Activated CD8-positive, alpha-beta memory T cell treated with anti-CD3 and anti-CD28 coated beads for 4 hours (primary cell): ENCODE measurements around the gene RBCK1.
"Not testable (repeated sequence)": the region's sequence is repeated elsewhere in the genome, so short reads cannot be mapped to it uniquely, and the experiment has no call there.

Experiments
- DNase-seq, 2 donors: peaks; one replicate each; pipeline ENCODE4 v3.0.0-alpha.2; 2020; ENCODE audit warnings: low read depth in 2 of 2

Gene RBCK1

DNA sequence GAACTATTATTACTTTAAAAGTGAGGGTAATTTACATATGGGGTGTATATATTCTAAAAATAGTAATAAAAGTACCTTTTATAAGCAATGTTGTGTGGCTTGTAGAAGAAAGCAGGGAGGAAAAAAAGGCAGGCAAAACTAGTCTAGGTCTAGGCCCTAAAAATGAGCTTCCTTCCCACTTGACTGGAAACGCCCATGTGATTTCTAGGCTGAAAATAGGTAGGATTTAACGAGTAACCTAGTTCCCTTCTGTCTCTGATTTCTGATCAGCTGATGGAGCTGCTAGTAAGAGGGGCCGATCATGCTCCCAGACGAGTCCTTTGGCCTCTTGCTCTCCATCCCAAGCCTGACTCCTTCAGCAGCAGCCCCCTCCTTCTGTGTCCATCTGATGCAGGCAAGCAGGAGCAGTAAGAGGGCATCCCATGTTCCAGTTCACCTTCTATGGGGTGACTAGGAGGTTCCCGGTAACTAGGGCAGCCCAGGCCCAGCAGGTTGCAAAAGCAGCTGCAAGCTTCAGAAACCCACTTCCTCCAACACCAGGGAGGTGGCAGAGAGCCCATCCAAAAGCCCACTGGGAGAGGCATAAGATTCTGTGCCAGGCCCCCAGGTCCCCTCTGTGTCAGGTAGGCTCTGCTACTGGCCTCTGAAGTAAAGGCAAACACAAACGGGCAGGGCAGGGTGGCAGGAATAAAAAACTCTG is 29.8 kb downstream of the RBCK1 start:
- DNase-seq, result no peak

DNA sequence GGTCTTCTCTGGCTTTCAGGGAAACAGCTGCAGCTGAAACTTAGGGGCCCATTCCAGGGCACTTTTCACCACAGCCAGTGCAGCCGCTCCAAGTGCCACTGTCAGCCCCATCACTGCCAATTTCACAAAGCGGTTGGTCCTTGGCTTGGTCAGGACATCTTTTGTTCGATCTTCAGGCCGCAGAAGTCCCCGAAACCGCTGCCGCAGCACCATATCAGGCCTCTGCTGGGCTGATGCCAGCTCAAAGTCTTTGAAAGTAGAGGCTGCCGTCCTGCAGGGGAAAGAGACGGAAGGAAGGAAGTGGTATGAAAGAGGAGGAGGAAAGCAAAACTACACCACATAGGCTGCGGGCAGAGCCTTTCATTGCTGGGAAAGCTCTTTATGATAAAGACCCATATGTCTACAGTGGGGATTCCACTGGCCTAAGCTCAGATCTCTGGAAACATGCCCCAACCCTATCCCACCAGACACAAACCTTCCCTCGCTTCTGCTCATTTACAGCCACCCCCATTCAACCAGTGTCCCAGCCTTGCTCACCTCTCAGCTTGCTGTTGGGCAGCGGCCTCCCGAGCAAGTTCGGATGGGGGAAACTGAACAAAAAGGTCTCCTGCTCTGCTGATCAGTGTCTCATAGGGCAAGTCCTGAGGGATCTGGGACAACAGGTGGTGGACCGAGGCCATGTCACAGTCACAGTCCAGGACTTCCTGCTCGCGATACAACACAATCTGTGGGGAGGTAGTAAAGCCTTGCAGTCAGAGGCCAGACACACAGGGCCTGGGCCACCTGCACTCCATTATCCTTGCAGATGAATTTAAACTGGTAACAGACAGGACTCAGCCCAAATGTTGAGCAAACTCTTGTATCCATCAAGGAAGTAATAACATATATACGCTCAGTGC is 30.7 kb downstream of the RBCK1 start:
- peak in 1 of 2 donors; percentile 41 for DNase-seq

DNA sequence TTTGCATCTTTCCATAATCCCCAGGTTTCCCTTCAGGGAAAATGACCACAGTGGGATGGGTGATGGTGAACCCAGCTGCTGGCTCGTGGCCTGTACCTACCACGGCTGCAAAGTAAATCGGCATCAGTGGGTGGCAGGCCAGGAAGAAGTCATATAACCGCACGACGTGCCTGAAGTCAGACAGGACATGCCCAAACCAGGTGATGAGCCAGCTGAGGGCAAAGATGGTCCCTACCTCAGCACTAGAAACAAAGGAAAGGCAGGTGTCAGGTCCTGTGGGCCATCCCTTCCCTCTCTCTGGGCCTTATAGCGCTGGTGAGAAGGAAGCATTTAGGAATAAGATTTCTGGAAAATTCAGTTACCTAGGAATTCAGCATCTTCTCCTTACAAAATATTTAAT is 32.0 kb downstream of the RBCK1 start:
- DNase-seq, result no peak

DNA sequence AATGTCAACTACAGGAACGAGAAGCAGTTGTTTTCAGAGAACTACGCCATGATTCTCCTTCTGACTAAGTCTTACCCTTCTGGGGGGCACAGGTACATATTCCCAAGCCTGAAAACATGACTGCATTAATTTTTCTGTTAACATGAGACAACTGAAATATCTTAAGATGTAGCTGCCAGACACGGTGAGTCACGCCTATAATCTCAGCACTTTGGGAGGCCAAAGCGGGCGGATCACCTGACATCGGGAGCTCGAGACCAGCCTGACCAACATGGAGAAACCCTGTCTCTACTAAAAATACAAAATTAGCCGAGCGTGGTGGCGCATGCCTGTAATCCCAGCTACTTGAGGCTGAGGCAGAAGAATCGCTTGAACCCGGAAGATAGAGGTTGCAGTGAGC is 32.5 kb downstream of the RBCK1 start:
- DNase-seq, result no peak

DNA sequence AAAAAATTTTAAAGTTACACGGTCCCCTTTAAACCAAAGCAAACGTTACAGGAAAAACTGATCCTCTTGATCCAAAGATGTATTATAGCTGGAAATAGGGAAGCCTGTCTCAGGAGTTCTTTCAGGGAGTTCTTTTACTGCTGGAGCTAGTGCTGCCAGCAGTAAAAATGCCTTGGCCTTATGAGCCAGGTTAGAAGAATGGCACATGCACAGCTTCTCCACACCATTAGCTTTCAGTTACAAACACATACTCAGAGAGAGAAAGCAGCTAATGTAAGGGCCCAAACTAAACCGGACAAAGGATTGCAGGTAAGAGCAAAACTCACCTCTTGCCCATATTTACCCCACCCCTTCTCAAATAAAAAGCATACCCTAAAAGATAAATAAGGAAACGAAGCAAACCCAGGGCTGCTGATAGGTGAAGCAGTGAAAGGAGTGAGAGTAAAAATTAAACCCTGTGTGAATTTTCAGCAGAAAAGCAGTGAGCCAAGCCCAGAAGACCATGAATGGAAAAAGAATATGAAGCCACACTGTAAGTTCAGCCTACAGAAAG is 35.2 kb downstream of the RBCK1 start:
- no peak for DNase-seq

DNA sequence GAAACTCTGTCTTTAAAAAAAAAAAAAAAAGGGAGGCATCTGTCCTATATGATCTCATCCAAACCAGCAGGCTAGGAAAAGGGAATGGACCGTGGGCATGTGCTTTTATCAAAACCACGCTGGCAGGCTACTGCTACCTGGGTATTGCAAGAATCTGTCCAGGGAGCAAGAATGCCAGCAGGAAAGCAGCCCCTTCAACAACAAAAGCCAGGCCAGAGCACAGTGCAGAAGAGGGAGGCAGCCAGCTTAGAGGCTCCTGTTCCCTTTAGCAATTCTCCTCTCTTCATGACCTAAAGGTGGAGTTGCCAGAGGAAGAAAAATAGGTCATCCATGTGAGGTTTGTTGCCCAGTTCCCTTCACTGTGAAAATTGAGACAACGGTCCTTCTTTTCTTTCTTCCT is 36.0 kb downstream of the RBCK1 start:
- DNase-seq, result no peak

DNA sequence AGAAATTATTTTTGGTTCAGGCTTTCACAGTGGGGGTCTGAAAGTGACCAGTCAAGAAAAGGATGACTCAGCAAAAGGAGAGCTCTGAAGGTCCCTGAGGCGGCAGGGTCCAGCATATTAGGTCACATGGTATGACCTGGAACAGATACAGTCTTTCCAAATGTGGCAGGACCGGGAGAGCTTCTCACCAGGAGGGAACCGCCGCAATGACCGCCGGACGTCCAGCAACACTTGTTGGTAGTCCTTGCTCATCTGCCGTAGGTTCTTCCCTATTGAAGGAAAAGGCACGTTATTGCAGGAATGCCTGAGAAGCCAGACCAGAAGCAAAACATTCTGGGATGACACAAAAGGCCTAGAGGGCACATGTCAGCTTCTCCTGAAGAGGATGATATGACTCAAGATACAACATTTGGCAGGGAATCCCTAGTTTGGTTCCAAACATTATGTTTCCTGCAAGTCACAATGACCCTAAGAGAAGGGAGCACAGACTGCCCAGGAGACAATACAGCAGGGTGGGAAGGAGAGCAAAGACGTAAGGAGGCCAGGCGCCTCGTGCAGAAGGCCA is 36.8 kb downstream of the RBCK1 start:
- no peak for DNase-seq

DNA sequence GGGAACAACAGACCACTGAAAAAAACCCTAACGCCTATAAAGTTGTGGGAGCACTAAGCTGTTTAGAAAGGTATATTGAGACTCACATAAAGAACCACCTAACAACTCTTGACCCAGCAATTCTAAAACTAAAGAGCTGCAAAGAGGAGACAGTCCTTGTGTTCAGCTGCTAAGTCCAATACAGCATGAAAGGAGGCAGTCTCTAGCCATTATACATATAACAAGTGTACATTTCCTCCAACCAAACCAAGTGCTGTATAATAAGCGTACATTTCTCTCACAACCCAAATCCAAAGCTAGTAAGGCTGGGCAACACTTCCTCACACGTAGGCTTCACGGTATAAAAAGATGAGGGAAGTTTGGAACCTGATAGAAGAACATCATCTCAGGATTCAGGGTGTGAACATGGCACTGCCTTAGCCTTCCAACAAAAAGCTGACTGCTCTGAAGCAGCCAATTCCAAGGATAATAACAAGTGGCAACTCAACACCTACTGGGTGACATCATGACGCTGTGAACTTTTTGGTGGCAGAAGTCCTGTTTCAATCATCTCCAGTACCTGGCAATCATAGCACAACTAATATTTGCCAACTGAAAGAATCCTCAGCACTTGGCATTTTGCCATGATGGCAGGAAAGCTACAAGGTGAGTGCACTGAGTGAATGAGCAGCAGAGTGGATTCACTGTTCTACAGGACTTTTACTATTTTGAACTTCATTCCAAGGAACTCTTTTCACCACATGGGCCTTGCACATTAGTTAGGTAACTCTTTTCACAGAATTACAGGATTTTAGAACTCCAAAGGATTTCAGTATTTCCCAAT is 37.6 kb downstream of the RBCK1 start:
- no peak for DNase-seq

DNA sequence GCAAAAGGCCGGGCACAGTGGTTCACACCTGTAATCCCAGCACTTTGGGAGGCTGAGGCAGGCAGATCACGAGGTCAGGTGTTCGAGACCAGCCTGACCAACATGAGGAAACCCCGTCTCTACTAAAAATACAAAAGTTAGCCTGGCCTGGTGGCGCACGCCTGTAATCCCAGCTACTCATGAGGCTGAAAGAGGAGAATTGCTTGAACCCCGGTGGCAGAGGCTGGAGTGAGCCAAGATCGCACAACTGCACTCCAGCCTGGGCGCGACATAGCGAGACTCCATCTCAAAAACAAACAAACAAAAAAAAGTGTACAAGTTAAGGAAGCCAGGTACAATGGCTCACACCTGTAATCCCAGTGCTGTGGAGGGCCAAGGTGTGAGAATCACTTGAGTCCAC is 43.9 kb downstream of the RBCK1 start:
- DNase-seq, result not testable (repeated sequence)

DNA sequence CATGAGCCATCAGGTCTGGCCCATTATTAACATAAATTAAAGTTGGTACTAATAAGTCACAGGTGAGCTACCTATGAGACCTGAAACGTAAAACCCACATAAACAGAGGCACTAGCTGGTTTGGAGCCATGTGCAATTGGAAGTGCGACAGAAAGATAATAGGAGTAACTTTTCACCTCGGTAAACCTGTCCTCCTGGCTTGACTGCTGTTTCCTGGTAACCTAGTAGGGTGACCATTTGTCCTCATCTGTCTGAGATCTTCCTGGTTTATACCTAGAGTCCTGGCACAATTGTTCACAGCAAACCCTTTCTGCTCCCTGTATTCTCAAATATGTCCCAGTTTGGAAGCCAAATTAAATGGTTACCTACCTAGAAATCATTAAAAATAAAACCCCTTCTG is 46.9 kb downstream of the RBCK1 start:
- DNase-seq, result no peak

DNA sequence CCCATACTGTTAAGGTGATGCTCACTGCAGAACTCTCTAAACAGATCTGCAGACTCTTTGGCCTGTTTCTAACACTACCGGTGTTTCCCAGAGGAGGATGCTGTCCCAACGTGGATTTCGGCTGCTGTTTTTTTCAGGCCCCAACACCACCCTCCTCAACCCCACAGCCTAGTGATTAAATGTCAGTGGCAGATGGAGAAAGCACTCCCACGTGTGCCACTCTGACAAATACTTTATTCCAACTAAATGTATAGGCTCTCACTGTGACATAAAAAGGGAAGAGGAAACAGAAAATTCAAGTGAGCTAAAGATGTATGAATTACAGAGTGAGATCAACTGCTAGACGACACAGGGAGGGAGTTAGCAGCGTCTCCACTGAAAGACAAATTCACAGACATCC is 50.7 kb downstream of the RBCK1 start:
- no peak for DNase-seq

DNA sequence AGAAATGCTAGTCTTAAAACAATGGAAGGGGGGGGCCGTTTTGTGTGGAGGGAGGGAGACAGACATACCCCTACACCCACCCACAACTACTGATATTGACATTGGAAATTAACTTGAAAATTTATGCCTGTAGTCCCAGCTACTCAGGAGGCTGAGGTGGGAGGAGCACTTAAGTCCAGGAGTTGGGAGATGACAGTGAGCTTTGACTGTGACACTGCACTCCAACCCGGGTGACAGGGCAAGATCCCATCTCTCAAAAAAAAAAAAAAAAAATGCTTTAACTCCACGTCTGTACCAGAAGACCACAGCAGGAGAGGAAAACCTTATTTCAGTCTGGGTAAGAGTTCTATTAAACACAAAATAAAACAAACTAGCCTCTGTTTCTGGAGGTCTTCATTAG is 52.1 kb downstream of the RBCK1 start:
- DNase-seq, result no peak

DNA sequence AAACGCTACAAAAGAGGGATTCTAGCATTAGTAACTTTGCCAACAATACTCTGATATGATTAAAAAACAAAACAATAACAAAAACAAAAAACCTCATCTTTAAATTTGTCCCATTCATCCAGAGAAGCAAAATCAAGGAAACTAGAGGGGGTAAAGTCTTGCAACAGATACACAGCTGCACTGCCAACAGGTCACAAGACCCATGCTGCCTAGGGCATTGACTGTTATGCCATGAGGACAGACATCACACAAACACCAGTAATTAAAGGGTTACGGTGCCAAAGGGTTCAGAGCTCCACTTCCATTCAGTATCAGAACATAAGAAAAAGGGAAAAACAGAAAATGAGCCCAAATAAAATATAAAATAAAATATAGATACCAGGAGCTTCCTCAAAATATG is 52.6 kb downstream of the RBCK1 start:
- DNase-seq, result no peak

DNA sequence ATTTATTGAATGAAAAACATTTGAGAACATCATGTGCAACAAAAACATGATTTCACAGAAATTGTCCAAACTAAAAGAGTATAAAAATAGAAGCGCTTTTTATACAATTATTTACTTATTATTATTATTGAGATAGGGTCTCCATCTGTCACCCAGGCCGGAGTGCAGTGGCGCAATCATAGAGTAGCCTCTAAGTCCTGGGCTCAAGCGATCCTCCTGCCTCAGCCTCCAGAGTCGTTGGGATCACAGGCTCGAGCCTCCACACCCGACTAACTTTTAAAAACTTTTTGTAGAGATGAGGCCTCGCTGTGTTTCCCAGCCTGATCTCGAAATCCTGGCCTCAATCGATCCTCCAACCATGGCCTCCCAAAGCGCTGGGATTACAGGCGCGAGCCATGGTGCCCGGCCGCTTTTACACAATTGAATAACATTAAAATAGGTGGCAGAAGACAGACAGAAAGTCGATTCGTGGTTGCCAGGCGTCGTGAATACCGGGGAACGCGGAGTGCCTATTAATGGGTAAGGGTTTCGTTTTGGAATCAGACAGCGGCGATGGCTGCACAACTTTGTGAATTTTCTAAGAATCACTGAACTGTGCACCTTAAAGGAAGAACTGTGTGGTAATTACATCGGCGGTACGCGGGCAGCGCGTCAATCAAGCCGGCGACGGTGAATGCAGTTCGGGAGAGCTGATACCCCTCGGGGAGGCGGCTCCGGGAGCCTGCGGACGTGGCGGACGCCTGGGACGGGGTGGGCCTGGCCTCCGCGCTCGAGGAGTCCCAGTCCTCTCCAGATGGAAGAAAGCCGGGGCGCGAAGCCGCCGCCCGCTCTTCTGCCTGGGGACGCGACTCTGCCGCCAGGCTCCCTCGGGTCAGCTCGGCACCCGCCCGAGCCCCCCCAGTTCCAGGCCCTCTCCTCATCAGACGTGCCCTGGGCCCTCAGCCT is 53.4 kb downstream of the RBCK1 start:
- DNase-seq, result peak in 1 of 2 donors; percentile 15

DNA sequence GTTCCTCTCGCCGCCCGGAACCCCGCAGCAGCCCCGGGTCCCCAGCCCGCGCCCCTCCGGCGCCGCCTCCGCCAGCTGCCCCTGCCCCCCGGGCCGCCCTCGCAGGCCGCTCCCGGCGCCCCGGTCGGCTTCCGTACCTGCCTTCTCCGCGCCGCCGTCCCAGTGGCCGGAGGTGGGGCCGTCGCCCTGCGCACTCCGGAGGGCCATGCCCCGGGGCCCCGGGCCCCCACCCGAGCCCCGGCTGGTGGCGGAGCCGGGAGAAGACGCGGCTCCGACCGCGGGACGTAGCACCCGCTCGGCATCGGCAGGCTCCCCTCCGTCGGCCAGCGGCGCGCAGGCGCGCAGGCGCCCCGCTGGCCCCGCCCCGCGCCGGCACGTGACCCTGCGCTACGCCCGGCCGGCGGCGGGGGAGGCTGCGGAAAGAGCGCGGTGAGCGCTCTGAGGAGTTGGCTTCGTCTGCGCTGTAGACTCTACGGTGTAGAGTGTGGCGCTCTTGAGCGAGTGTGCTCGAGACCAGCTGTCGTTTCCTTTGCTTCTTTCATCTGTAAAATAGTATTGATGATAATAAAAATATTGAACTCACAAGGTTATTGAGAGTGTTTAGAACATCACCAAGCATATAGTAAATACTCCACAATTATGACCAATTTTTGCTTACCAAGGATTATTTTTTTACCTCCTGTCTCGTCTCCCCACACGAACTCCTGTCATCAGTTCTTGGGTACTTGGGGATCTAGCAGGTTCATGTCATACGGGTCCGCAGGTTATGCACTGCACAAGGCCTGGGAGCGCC is 54.3 kb downstream of the RBCK1 start, which contains the start of gene TBC1D20:
TSS of gene TBC1D20 (minus strand) at position 335 of the 793 bp plus-strand sequence. CDS start at position 207, 128 bp downstream.
- DNase-seq, result peak; percentile 64 to 76

DNA sequence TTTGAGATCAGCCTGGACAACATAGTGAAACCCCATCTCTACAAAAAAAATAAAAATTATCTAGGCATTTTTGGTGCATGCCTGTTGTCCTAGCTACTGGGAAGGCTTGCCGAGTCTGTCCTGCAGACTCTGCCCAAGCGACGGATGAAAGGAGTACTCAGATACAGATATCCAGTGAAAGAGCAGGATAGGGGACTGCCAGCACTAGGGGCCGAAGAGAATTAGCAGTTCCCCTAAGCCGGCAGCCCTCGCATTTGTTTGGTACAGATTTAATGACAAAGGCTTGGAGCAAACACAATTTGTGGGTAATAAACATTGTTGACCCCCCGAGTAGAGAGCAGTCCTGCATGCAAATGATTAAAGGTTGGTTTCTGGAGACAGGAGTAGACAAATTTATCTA is 59.7 kb downstream of the RBCK1 start:
- DNase-seq, result no peak

DNA sequence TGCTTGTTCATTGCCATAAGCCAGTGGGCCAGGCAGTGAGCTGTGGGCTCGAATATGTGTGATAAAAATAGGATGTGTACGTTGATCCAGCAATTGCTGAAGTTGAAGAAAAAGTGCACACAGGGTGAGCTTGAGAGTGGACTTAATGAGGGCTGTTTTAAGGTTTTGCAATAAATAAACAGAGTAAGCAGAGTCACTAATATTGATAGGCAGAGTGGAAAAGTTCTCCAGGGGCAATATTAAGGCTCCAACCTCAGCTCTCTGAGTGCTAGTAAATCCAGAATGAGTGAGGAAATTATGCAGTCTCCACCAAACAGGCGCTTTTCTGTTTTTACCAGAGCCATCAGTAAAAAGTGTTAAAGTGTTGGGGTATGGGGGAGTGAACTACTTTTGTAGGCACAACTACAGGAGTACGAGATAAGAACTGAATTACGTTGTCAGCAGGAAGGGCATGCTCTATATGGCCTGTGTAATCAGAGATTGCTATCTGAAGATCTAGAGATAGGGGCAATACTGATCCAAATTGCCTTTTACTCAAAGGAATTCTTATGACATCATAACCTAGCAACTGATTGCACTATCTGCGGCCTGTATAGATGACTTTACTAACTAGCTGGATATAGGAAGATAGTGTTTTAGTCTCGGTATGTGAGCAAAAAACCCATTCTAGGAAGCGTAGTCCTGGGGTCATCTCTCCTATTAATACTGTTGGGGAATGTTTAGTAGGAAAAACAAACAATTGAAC is 61.8 kb downstream of the RBCK1 start:
- no peak for DNase-seq

DNA sequence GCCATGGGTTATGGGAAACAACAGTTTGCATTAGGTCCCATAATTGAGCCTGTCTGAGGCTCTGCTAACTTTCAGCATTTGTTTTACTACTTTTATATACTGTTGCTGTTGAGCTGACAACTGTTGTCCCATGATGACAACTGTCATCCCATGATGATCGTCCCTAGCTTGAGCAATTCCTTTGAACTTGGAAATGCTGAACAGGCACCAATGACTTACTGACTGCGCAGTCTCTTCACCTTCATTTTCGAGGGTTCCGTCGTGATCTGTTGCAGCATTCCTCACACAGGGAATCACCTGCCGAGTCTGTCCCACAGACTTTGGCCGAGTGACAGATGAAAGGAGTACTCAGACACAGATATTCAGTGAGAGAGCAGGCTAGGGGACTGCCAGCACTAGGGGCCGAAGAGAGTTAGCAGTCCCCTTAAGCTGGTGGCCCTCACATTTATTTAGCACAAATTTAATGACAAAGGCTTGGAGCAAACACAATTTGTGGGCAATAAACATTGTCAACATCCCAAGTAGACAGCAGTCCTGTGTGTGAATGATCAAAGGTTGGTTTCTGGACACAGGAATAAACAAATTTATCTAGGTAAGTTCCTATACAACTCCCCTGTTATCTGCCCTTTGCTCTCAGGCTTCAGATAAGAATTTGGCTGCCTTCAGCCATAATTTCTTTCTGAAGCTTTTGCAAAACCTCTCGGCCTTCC is 64.2 kb downstream of the RBCK1 start:
- no peak for DNase-seq
